H1 (cell line): ENCODE measurements around the gene TFAP2B. TPM values are rescaled to one million over a fixed set of nuclear protein-coding genes. Genes with fewer than 3 reads are reported as not detected.

ENCODE experiments used
- CTCF ChIA-PET: fragments of 300-600 bp; sonication (Branson Sonifier 250); formaldehyde crosslinking; loops from one replicate; lab custom pipeline; 2021; ENCODE audit not compliant: partially characterized antibody; lab: Charles Lee
- POLR2A ChIA-PET: fragments of 300-600 bp; sonication (Branson Sonifier 250); formaldehyde crosslinking; loops from one replicate; lab custom pipeline; 2021; ENCODE audit warnings: inconsistent platforms; ENCODE audit not compliant: partially characterized antibody; lab: Charles Lee
- DNase-seq, 2 experiments: peaks; one replicate each; pipeline versions ENCODE4 v3.0.0 to v3.0.0-alpha.2; 2010 to 2022; ENCODE audit warnings: low spot score in 2 of 2, low read depth in 1 of 2, mixed read lengths in 1 of 2
- FAIRE-seq: peaks from 2 replicates; lab custom pipeline; 2011; peaks lifted over from hg19 to GRCh38; lab: Jason Lieb, UNC
- H2AFZ ChIP-seq: 2 replicates; pipeline ENCODE4 v1.8.1; 2012; ENCODE audit warnings: low read length, inconsistent platforms
- H2AK5ac ChIP-seq: 2 replicates; pipeline ENCODE4 v1.6.1; 2013; ENCODE audit warnings: low read depth, low read length
- H2BK120ac ChIP-seq: replicated peaks from 2 replicates; pipeline ENCODE3; 2013; ENCODE audit warnings: low read depth, low read length, inconsistent platforms
- H2BK12ac ChIP-seq: 2 replicates; pipeline ENCODE4 v1.6.1; 2013; ENCODE audit warnings: low read depth, low read length
- H2BK15ac ChIP-seq: 2 replicates; pipeline ENCODE4 v1.6.1; 2013; ENCODE audit warnings: low read length
- H2BK20ac ChIP-seq: 2 replicates; pipeline ENCODE4 v1.6.1; 2013; ENCODE audit warnings: low read length
- H2BK5ac ChIP-seq: 2 replicates; pipeline ENCODE4 v1.6.1; 2013; ENCODE audit warnings: low read depth, low read length
- H3K14ac ChIP-seq: 2 replicates; pipeline ENCODE4 v1.6.1; 2013; ENCODE audit warnings: inconsistent platforms; ENCODE audit not compliant: insufficient read length
- H3K18ac ChIP-seq: 2 replicates; pipeline ENCODE4 v1.6.1; 2013; ENCODE audit warnings: low read length; ENCODE audit errors: extremely low read depth
- H3K23ac ChIP-seq: 2 replicates; pipeline ENCODE4 v1.6.1; 2013; ENCODE audit warnings: inconsistent platforms; ENCODE audit not compliant: insufficient read length
- H3K23me2 ChIP-seq: 2 replicates; pipeline ENCODE4 v1.6.1; 2013; ENCODE audit warnings: low read depth, low read length
- H3K27ac ChIP-seq: 2 replicates; pipeline ENCODE4 v1.6.1; 2011; ENCODE audit warnings: low read depth, low read length, inconsistent platforms
- H3K27me3 ChIP-seq, 4 experiments: replicated peaks in 1 of 4; 1 replicate in 1 of 4; 2 replicates in 3 of 4; pipeline versions ENCODE4 v1.6.1 to v1.8.1; 2011 to 2013; ENCODE audit warnings: low read length in 3 of 4, mild to moderate bottlenecking in 3 of 4, inconsistent platforms in 2 of 4, mixed read lengths in 2 of 4, moderate library complexity in 1 of 4; ENCODE audit not compliant: control insufficient read depth in 3 of 4, insufficient read depth in 3 of 4; ENCODE audit errors: extremely low read depth in 1 of 4
- H3K36me3 ChIP-seq, 4 experiments: 2 replicates each; pipeline versions ENCODE4 v1.6.1 to v1.8.1; 2011 to 2013; ENCODE audit warnings: mild to moderate bottlenecking in 4 of 4, low read length in 3 of 4, moderate library complexity in 2 of 4, control low read depth in 1 of 4, inconsistent platforms in 1 of 4; ENCODE audit not compliant: insufficient read depth in 4 of 4, control insufficient read depth in 2 of 4
- H3K4ac ChIP-seq: replicated peaks from 2 replicates; pipeline ENCODE3; 2013; ENCODE audit warnings: low read length, low read depth, mixed read lengths, inconsistent platforms; ENCODE audit not compliant: insufficient read length
- H3K4me1 ChIP-seq, 4 experiments: replicated peaks in 1 of 4; 1 replicate in 1 of 4; 2 replicates in 3 of 4; pipeline versions ENCODE4 v1.6.1 to v1.8.1; 2011 to 2013; ENCODE audit warnings: low read length in 3 of 4, inconsistent platforms in 2 of 4, mixed read lengths in 1 of 4; ENCODE audit not compliant: insufficient read depth in 4 of 4, control insufficient read depth in 3 of 4
- H3K4me2 ChIP-seq, 2 experiments: 2 replicates each; pipeline versions ENCODE4 v1.6.1 to v1.8.1; 2011 to 2013; ENCODE audit warnings: low read depth in 2 of 2, low read length in 2 of 2, control low read depth in 1 of 2, inconsistent platforms in 1 of 2, mild to moderate bottlenecking in 1 of 2; ENCODE audit not compliant: insufficient read depth in 1 of 2
- H3K4me3 ChIP-seq, 4 experiments: fragments of 200-600, 300-600 bp in 1 of 4; sonication (generic), shearing (Covaris generic), sonication (Bioruptor Twin) in 1 of 4; 2 replicates each; pipeline versions ENCODE4 v1.5.1 to v1.8.1; 2011 to 2016; ENCODE audit warnings: low read length in 4 of 4, low read depth in 3 of 4, control low read depth in 2 of 4, inconsistent platforms in 2 of 4, mild to moderate bottlenecking in 2 of 4, mixed read lengths in 1 of 4, moderate library complexity in 1 of 4; ENCODE audit not compliant: insufficient read depth in 2 of 4; ENCODE audit errors: extremely low read depth in 1 of 4
- H3K56ac ChIP-seq: replicated peaks from 2 replicates; pipeline ENCODE3; 2013; ENCODE audit warnings: low read depth, mild to moderate bottlenecking, mixed read lengths, low read length, inconsistent platforms; ENCODE audit not compliant: insufficient read length
- H3K79me1 ChIP-seq: 2 replicates; pipeline ENCODE4 v1.6.1; 2013; ENCODE audit warnings: low read depth, low read length, control low read depth
- H3K79me2 ChIP-seq, 2 experiments: 2 replicates each; pipeline versions ENCODE4 v1.6.1 to v1.8.1; 2012 to 2013; ENCODE audit warnings: low read length in 2 of 2, mild to moderate bottlenecking in 2 of 2, inconsistent platforms in 1 of 2; ENCODE audit not compliant: insufficient read depth in 2 of 2, control insufficient read depth in 1 of 2
- H3K9ac ChIP-seq, 4 experiments: replicated peaks in 1 of 4; 1 replicate in 1 of 4; 2 replicates in 3 of 4; pipeline versions ENCODE4 v1.6.1 to v1.8.1; 2011 to 2013; ENCODE audit warnings: low read depth in 3 of 4, low read length in 3 of 4, control low read depth in 2 of 4, mild to moderate bottlenecking in 2 of 4, moderate library complexity in 2 of 4, inconsistent platforms in 1 of 4; ENCODE audit errors: extremely low read depth in 1 of 4
- H3K9me3 ChIP-seq, 2 experiments: 2 replicates each; pipeline versions ENCODE4 v1.6.1 to v1.8.1; 2012 to 2013; ENCODE audit warnings: mild to moderate bottlenecking in 2 of 2, moderate library complexity in 2 of 2, control low read depth in 1 of 2, inconsistent platforms in 1 of 2, low read depth in 1 of 2, low read length in 1 of 2, mixed read lengths in 1 of 2; ENCODE audit not compliant: insufficient read depth in 2 of 2
- H4K20me1 ChIP-seq, 2 experiments: replicated peaks in 1 of 2; 2 replicates each; pipeline versions ENCODE3 to v1.8.1; 2011 to 2013; ENCODE audit warnings: inconsistent platforms in 2 of 2, low read length in 2 of 2, mild to moderate bottlenecking in 1 of 2; ENCODE audit not compliant: insufficient read depth in 2 of 2, control insufficient read depth in 1 of 2
- H4K5ac ChIP-seq: 2 replicates; pipeline ENCODE4 v1.6.1; 2013; ENCODE audit warnings: low read length, low read depth, mixed read lengths, inconsistent platforms; ENCODE audit not compliant: insufficient read length
- H4K8ac ChIP-seq: 2 replicates; pipeline ENCODE4 v1.8.0; 2013; ENCODE audit warnings: mild to moderate bottlenecking, moderate library complexity, low read length, inconsistent platforms; ENCODE audit not compliant: insufficient read depth; ENCODE audit errors: extremely low read depth
- H4K91ac ChIP-seq: replicated peaks from 2 replicates; pipeline ENCODE3; 2013; ENCODE audit warnings: low read length, mixed read lengths, inconsistent platforms; ENCODE audit not compliant: insufficient read length
- ATF3 ChIP-seq: IDR thresholded peaks from 2 replicates; pipeline ENCODE4 v1.6.1; 2011; ENCODE audit warnings: low read depth, mild to moderate bottlenecking, low read length; ENCODE audit not compliant: insufficient read depth
- E2F6 ChIP-seq: IDR thresholded peaks from 2 replicates; pipeline ENCODE4 v1.6.1; 2012; ENCODE audit warnings: inconsistent platforms
- EZH2 ChIP-seq: fragments of 200-600 bp; sonication (generic); IDR thresholded peaks from 2 replicates; pipeline ENCODE4 v1.7.1; 2012; ENCODE audit warnings: low read depth, mild to moderate bottlenecking, moderate library complexity, low read length, inconsistent platforms; ENCODE audit not compliant: severe bottlenecking
- HDAC2 ChIP-seq, 2 experiments: fragments of 300-600 bp in 1 of 2; sonication (generic) in 1 of 2; IDR thresholded peaks; 2 replicates each; pipeline ENCODE4 v1.6.1; 2011 to 2012; ENCODE audit warnings: low read depth in 2 of 2, low read length in 2 of 2, mild to moderate bottlenecking in 2 of 2, moderate library complexity in 2 of 2, borderline replicate concordance in 1 of 2, inconsistent platforms in 1 of 2
- RNF2 ChIP-seq: fragments of 200-900, 300-1000 bp; sonication (generic); IDR thresholded peaks from 2 replicates; pipeline ENCODE4 v1.7.1; 2016; ENCODE audit warnings: borderline replicate concordance, low read depth, mild to moderate bottlenecking, antibody characterized with exemption, low read length; ENCODE audit not compliant: poor library complexity, severe bottlenecking; ENCODE audit errors: missing control alignments
- SP2 ChIP-seq: IDR thresholded peaks from 2 replicates; pipeline ENCODE4 v1.6.1; 2012; ENCODE audit warnings: mild to moderate bottlenecking, low read length, inconsistent platforms
- SP4 ChIP-seq: IDR thresholded peaks from 2 replicates; pipeline ENCODE4 v1.6.1; 2012; ENCODE audit warnings: low read length, inconsistent platforms
- SUZ12 ChIP-seq: fragments of 200-600 bp; sonication (generic); IDR thresholded peaks from 2 replicates; pipeline ENCODE4 v1.6.1; 2012; ENCODE audit warnings: mild to moderate bottlenecking, inconsistent platforms, low read length, moderate library complexity, mixed read lengths
- TAF1 ChIP-seq: IDR thresholded peaks from 2 replicates; pipeline ENCODE4 v1.6.1; 2011; ENCODE audit warnings: mild to moderate bottlenecking, low read depth, low read length
- TAF7 ChIP-seq: optimal IDR thresholded peaks from 2 replicates; pipeline ENCODE3; 2011; ENCODE audit warnings: low read depth, mild to moderate bottlenecking, inconsistent platforms, low read length, moderate library complexity, borderline replicate concordance
- WGBS, 2 experiments: shearing (Covaris generic) in 1 of 2; methylation state at CpG; one replicate each; pipeline versions ENCODE4 v1.1.6 to v1.1.7; 2013 to 2015; ENCODE audit warnings: low lambda C conversion rate in 2 of 2, mixed read lengths in 2 of 2, inconsistent platforms in 1 of 2, low coverage in 1 of 2, missing lambda C conversion rate in 1 of 2; ENCODE audit not compliant: insufficient replicate concordance in 2 of 2, insufficient coverage in 1 of 2, insufficient read length in 1 of 2; ENCODE audit errors: extremely low coverage in 1 of 2, missing lambda C conversion rate in 1 of 2; 5-methylcytosine and 5-hydroxymethylcytosine counted together
- polyA plus RNA-seq, 7 experiments: library from polyadenylated mRNA; depleted of rRNA in 3 of 7; stranded (reverse) in 5 of 7; unstranded in 2 of 7; fragments of >200 nt in 5 of 7; fragments of 200-250 nt in 2 of 7; gene quantifications; 1 replicate in 5 of 7; 2 replicates in 1 of 7; 4 replicates in 1 of 7; pipeline versions ENCODE4 v1.2.1 to v1.2.3, GENCODE V29; 2011 to 2013; ENCODE audit warnings: missing spikeins in 2 of 7, mixed read lengths in 2 of 7
- total RNA-seq: library from RNA; stranded (reverse); fragmentation: NEBNext Ultra II Directional; extraction: Animal tissue kit (Norgen Biotek cat#: 25700); gene quantifications from 2 replicates; pipeline ENCODE4 v1.2.1, GENCODE V29; 2021

TFAP2B gene
- total and polyA plus RNA-seq, 2 of the 8 experiments (the other 6 are each of a cell fraction or from before 2014, with no cell fraction given) = not detected

GRCh38 chr6:50851049-50851845 is 32.6 kb downstream of the TFAP2B start:
- no peak overlapping the region for H4K91ac ChIP-seq
- H3K9ac ChIP-seq = no peak overlapping the region
- H3K4me3 ChIP-seq = peak overlapping the region; percentile 19 to 53 (median 38); a peak in 6 of 8 replicates
- no peak overlapping the region for H2BK5ac ChIP-seq
- no peak overlapping the region for H2BK120ac ChIP-seq
- H3K18ac ChIP-seq = no peak overlapping the region
- peaks cover 6% of the 10 kb centered on the region; the same call in 1 of the 2 replicates for H3K23me2 ChIP-seq
- 6% methylated on average over 31 of the region's 31 CpGs; no CpG with 5 or more reads in 1 of the 2 experiments for WGBS, 2 experiments
- H4K5ac ChIP-seq = no peak overlapping the region
- H2BK15ac ChIP-seq = no peak overlapping the region
- no peak overlapping the region for H2BK20ac ChIP-seq
- H4K20me1 ChIP-seq = peaks cover 3 to 7% of the 10 kb centered on the region in 2 experiments
- no peaks in the 10 kb centered on the region for H3K79me1 ChIP-seq
- ChIA-PET POLR2A (no interaction called here), CTCF (interaction anchor here (0.7 to 2.0 kb wide), 7 partner anchors 8 to 34 kb away, joined by 3 to 8 read pairs (median 4); no protein-coding TSS in a partner anchor)
- H3K23ac ChIP-seq = no peak overlapping the region
- no peak overlapping the region for H3K56ac ChIP-seq
- H2AK5ac ChIP-seq = no peak overlapping the region
- H3K14ac ChIP-seq = no peak overlapping the region
- H2AFZ ChIP-seq = no peak overlapping the region
- H4K8ac ChIP-seq = no peak overlapping the region
- no peaks in the 10 kb centered on the region for H3K9me3 ChIP-seq
- H3K27me3 ChIP-seq = peaks cover 62 to 80% (median 67%) of the 10 kb centered on the region in 4 experiments
- no peaks in the 10 kb centered on the region for H3K79me2 ChIP-seq
- FAIRE-seq (no peak), DNase-seq (no peak)
- peak overlapping the region; percentile 35 for H2BK12ac ChIP-seq
- H3K36me3 ChIP-seq = no peaks in the 10 kb centered on the region
- H3K4ac ChIP-seq = no peak overlapping the region
- peaks cover 17 to 24% (median 21%) of the 10 kb centered on the region in 4 experiments for H3K4me1 ChIP-seq
- H3K27ac ChIP-seq = no peak overlapping the region
- peak overlapping the region; percentile 75 to 91 for H3K4me2 ChIP-seq
- TF ChIP-seq RNF2 (peak; percentile 97), ATF3 (no peak), TAF1 (no peak), EZH2 (peak; percentile 81), SUZ12 (peak; percentile 73), E2F6 (no peak), SP2 (no peak), HDAC2 (IDR thresholded peaks at IDR 0.05; ENCODE audit: borderline replicate concordance in 1 of 2, low read depth in 2 of 2, low read length in 2 of 2) (no peak), TAF7 (no peak), SP4 (no peak)
